Astrocyte of the cerebellum (primary cell): ENCODE measurements around the gene KCTD6.

Source experiments
- DNase-seq: peaks from one replicate; pipeline ENCODE4 v3.0.0-alpha.2; 2011; ENCODE audit warnings: low read depth
- H3K4me3 ChIP-seq: 2 replicates; pipeline ENCODE4 v1.5.1; 2011; ENCODE audit warnings: mild to moderate bottlenecking, low read depth, low read length, moderate library complexity
- in situ Hi-C: cut with HindIII; loops from 2 replicates; pipeline ENCODE4 v1.10.0; 2017; ENCODE audit warnings: low sequenced_read_pairs
- TF ChIP-seq, protein P1 (sequence below): IDR thresholded peaks from 2 replicates; pipeline ENCODE4 v1.5.1; 2012; ENCODE audit warnings: low read length, low read depth, moderate library complexity, mild to moderate bottlenecking; ENCODE audit errors: missing control alignments

KCTD6 gene

DNA sequence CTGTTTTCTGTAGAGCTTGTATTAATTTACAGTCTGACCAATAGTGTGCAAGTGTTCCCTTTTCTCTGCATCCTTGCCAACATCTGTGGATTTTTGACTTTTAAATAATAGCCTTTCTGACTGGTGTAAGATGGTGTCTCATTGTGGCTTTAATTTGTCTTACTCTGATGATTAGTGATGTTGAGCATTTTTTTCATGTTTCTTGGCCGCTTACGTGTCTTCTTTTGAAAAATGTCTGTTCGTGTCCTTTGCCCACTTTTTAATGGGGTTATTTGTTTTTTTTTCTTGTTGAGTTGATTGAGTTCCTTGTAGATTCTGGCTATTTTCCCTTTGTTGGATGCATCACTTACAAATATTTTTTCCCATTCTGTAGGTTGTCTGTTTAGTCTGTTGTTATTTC is 52.6 kb downstream of the KCTD6 start:
- in situ Hi-C loops = no loop called here
- no peak overlapping the region for H3K4me3 ChIP-seq
- DNase-seq = no peak
- TF ChIP-seq, protein P1, sequence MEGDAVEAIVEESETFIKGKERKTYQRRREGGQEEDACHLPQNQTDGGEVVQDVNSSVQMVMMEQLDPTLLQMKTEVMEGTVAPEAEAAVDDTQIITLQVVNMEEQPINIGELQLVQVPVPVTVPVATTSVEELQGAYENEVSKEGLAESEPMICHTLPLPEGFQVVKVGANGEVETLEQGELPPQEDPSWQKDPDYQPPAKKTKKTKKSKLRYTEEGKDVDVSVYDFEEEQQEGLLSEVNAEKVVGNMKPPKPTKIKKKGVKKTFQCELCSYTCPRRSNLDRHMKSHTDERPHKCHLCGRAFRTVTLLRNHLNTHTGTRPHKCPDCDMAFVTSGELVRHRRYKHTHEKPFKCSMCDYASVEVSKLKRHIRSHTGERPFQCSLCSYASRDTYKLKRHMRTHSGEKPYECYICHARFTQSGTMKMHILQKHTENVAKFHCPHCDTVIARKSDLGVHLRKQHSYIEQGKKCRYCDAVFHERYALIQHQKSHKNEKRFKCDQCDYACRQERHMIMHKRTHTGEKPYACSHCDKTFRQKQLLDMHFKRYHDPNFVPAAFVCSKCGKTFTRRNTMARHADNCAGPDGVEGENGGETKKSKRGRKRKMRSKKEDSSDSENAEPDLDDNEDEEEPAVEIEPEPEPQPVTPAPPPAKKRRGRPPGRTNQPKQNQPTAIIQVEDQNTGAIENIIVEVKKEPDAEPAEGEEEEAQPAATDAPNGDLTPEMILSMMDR = no peak

DNA sequence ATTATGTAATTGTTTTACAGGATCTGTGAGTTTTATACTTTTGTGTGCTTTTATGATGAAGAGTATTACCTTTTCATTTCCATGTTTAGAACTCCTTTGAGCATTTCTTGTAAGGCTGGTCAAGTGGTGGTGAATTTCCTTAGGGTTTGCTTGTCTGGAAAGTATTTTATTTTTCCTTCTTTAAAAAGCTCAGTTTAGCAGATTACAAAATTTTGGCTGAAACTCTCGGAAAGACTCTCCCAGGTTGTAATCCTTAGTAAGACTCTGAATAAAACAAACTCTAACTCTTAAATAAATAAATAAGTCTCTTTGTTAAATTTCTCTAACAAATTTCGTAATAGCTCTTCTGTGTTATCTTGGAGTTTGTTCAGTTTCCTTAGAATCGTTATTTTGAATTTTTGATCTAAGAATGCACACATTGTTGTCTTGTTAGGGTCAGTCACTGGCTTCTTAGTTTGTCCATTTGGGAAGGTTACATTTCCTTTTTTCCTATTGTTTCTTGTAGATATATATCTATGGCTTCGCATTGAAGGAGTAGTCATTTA is 59.8 kb downstream of the KCTD6 start:
- no peak overlapping the region for H3K4me3 ChIP-seq
- no peak for DNase-seq
- TF ChIP-seq, protein P1 = no peak

More for the DNA sequence above, 59.8 kb downstream of the KCTD6 start:
- in situ Hi-C loops = no loop called here
